Neural progenitor cell (in vitro differentiated cells): ENCODE data around the gene IYD.

Source experiments
- EZH2phosphoT487 ChIP-seq: fragments of 200-600 bp; sonication (generic); IDR thresholded peaks from 2 replicates; pipeline ENCODE4 v1.6.1; 2017; ENCODE audit warnings: antibody characterized with exemption
- TF ChIP-seq, protein P1 (sequence below): fragments of 200-600 bp; sonication (generic); IDR thresholded peaks from 2 replicates; pipeline ENCODE4 v1.5.1; 2017; ENCODE audit warnings: antibody characterized with exemption, mild to moderate bottlenecking

DNA sequence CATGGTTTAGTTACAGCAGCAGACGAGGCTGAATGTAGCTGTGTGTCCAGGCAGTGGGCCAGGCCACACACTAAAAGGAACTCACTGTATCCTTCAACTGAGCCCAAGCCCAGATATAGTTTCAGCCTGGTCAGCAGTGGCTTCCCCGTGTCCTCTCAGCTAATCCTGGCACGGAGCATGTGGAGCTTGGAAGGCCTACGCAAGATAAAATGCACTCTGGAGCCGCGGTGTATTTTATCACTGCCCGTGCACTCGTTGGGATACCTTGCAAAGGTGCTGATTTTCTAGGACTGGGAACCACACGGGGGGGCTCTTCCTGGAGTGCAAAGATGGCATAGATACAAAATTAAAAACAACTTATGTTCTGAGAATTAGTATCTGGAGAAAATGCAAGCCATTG, 48.4 kb upstream of the IYD start:
- TF ChIP-seq, protein P1, sequence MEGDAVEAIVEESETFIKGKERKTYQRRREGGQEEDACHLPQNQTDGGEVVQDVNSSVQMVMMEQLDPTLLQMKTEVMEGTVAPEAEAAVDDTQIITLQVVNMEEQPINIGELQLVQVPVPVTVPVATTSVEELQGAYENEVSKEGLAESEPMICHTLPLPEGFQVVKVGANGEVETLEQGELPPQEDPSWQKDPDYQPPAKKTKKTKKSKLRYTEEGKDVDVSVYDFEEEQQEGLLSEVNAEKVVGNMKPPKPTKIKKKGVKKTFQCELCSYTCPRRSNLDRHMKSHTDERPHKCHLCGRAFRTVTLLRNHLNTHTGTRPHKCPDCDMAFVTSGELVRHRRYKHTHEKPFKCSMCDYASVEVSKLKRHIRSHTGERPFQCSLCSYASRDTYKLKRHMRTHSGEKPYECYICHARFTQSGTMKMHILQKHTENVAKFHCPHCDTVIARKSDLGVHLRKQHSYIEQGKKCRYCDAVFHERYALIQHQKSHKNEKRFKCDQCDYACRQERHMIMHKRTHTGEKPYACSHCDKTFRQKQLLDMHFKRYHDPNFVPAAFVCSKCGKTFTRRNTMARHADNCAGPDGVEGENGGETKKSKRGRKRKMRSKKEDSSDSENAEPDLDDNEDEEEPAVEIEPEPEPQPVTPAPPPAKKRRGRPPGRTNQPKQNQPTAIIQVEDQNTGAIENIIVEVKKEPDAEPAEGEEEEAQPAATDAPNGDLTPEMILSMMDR: no peak
- no peak for TF ChIP-seq EZH2phosphoT487
